GM06990 (cell line): Measurements from ENCODE around the gene MPHOSPH9.

ENCODE experiments used
- DNase-seq: peaks from one replicate; pipeline ENCODE4 v3.0.0-alpha.2; 2011; ENCODE audit not compliant: insufficient read length; ENCODE audit errors: extremely low read depth
- H3K27me3 ChIP-seq: replicated peaks from 2 replicates; pipeline ENCODE4 v1.6.0; 2011; ENCODE audit warnings: low read length; ENCODE audit not compliant: control insufficient read depth, insufficient read depth
- H3K36me3 ChIP-seq: 2 replicates; pipeline ENCODE4 v1.5.1; 2011; ENCODE audit warnings: low read length; ENCODE audit not compliant: control insufficient read depth, insufficient read depth
- H3K4me3 ChIP-seq: replicated peaks from 2 replicates; pipeline ENCODE4 v1.5.1; 2011; ENCODE audit warnings: low read depth, mild to moderate bottlenecking, control low read depth, low read length
- CTCF ChIP-seq: IDR thresholded peaks from 2 replicates; pipeline ENCODE4 v1.5.1; 2011; ENCODE audit warnings: low read length, control low read depth, mild to moderate bottlenecking, inconsistent platforms; ENCODE audit not compliant: insufficient read depth, poor library complexity, severe bottlenecking

The MPHOSPH9 gene

DNA sequence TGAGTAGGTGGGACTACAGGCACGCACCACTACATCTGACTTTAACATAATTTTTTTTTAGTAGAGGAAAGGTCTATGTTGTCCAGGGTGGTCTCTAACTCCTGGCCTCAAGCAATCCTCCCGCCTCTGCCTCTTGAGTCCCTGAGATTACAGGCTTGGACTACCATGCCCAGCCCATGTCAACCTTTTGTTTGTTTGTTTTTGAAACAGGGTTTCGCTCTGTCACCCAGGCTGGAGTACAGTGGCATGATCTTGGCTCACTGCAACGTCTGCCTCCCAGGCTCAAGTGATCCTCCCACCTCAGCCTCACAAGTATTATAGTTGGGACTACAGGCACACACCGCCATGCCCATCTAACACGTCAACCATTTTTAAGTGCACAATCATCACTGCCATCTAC, 111.3 kb downstream of the MPHOSPH9 start:
- Histone ChIP-seq H3K27me3 (no peaks in the 10 kb centered on the region), H3K4me3 (no peak overlapping the region), H3K36me3 (no peaks in the 10 kb centered on the region)
- no peak for TF ChIP-seq CTCF
- no peak for DNase-seq

GRCh38 chr12:123120452-123121166, 112.3 kb downstream of the MPHOSPH9 start:
- no peak for DNase-seq

GRCh38 chr12:123119808-123120207, 113.1 kb downstream of the MPHOSPH9 start:
- TF ChIP-seq CTCF, result no peak

More at GRCh38 chr12:123120452-123121166, 112.3 kb downstream of the MPHOSPH9 start:
- no peaks in the 10 kb centered on the region for H3K36me3 ChIP-seq
- H3K4me3 ChIP-seq, result no peak overlapping the region
- H3K27me3 ChIP-seq, result no peaks in the 10 kb centered on the region
- TF ChIP-seq CTCF, result no peak

DNA sequence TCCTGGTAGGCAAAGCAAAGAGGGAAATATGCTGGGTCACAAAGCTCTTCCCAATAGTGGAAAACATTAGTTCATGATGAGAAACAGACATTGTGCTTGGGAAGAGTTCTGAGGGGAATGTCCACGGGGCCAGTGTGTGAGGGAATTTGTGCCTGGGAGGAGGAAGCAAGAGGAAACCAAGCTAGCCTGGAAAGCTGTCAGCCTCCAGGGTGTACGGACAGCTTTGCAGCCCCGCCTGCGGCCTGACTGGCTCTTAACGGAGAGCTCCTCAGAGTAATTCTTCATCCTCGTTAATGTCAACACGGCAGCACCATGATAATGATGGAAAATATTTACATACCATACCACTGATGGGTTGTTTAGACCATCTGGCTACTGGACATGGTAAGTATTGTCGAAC, 114.4 kb downstream of the MPHOSPH9 start:
- TF ChIP-seq CTCF, result no peak
- Histone ChIP-seq H3K4me3 (no peak overlapping the region), H3K27me3 (no peaks in the 10 kb centered on the region), H3K36me3 (no peaks in the 10 kb centered on the region)
- no peak for DNase-seq

More at GRCh38 chr12:123119808-123120207, 113.1 kb downstream of the MPHOSPH9 start:
- no peaks in the 10 kb centered on the region for H3K27me3 ChIP-seq
- H3K4me3 ChIP-seq, result no peak overlapping the region
- H3K36me3 ChIP-seq, result no peaks in the 10 kb centered on the region
- peak; percentile 55 for DNase-seq

- Histone ChIP-seq H3K4me3 (no peak overlapping the region), H3K27me3 (no peaks in the 10 kb centered on the region), H3K36me3 (no peaks in the 10 kb centered on the region)
- TF ChIP-seq CTCF, result no peak
- DNase-seq, result peak; percentile 29
Observed at GRCh38 chr12:123115409-123116121, 117.4 kb downstream of the MPHOSPH9 start.
